K562 (cell line): Measurements from ENCODE around the gene DAPK2. TPM values are rescaled to one million over a fixed set of nuclear protein-coding genes. Genes with fewer than 3 reads are reported as not detected.

ENCODE experiments used
- ATAC-seq: fragments of 200-7000 bp; cut with Tn5 transposase; 3 replicates; pipeline ENCODE4 v1.9.1; 2020; ENCODE audit warnings: moderate library complexity
- BruUV-seq: library from RNA; stranded (reverse); fragments of 400-500 nt; replicated peaks from 2 replicates; lab custom pipeline; 2021; lab: Mats Ljungman, UMichigan
- CTCF ChIA-PET: fragments of 300-600 bp; formaldehyde crosslinking; extraction: SDS; loops from one replicate; lab custom pipeline; 2021; ENCODE audit warnings: low intra/inter-chr PET ratio; lab: Yijun Ruan, JAX
- POLR2A ChIA-PET: fragments of 300-600, 350-650 bp; sonication (Branson Sonifier 250); formaldehyde crosslinking; extraction: SDS; loops from one replicate; lab custom pipeline; 2021; ENCODE audit warnings: antibody characterized with exemption, inconsistent platforms; lab: Yijun Ruan, JAX
- DNase-seq, 4 experiments: peaks; one replicate each; pipeline versions ENCODE4 v3.0.0 to v3.0.0-alpha.2; 2011 to 2018; ENCODE audit warnings: low spot score in 3 of 4, mixed read lengths in 3 of 4; ENCODE audit errors: extremely low read depth in 1 of 4
- FAIRE-seq: peaks from 2 replicates; lab custom pipeline; 2011; peaks lifted over from hg19 to GRCh38; lab: Jason Lieb, UNC
- H2AFZ ChIP-seq: 2 replicates; pipeline ENCODE4 v1.6.0; 2011; ENCODE audit warnings: low read depth, low read length, control low read depth, inconsistent platforms
- H3K27ac ChIP-seq: fragments of 200-600 bp; 3 replicates; pipeline ENCODE4 v1.8.0; 2011; ENCODE audit warnings: low read depth, mild to moderate bottlenecking, control low read depth, inconsistent platforms, low read length, moderate library complexity, mixed read lengths; ENCODE audit errors: extremely low read depth
- H3K27me3 ChIP-seq, 2 experiments: fragments of 300-600 bp in 1 of 2; 2 replicates in 1 of 2; 3 replicates in 1 of 2; pipeline versions ENCODE4 v1.6.0 to v1.8.0; 2011; ENCODE audit warnings: inconsistent platforms in 2 of 2, low read length in 2 of 2, mild to moderate bottlenecking in 1 of 2, mixed read lengths in 1 of 2, moderate library complexity in 1 of 2; ENCODE audit not compliant: control insufficient read depth in 2 of 2, insufficient read depth in 2 of 2
- H3K36me3 ChIP-seq: fragments of 300-600 bp; 3 replicates; pipeline ENCODE4 v1.8.0; 2011; ENCODE audit warnings: mild to moderate bottlenecking, low read length, inconsistent platforms; ENCODE audit not compliant: control insufficient read depth, insufficient read depth
- H3K4me1 ChIP-seq, 2 experiments: fragments of 200-600 bp in 1 of 2; replicated peaks in 1 of 2; 2 replicates in 1 of 2; 3 replicates in 1 of 2; pipeline versions ENCODE4 v1.5.1 to v1.8.0; 2011; ENCODE audit warnings: inconsistent platforms in 2 of 2, low read length in 2 of 2, mild to moderate bottlenecking in 1 of 2, mixed read lengths in 1 of 2, moderate library complexity in 1 of 2; ENCODE audit not compliant: control insufficient read depth in 2 of 2, insufficient read depth in 2 of 2
- H3K4me2 ChIP-seq: 2 replicates; pipeline ENCODE4 v1.6.1; 2011; ENCODE audit warnings: low read length, control low read depth, inconsistent platforms, mixed read lengths; ENCODE audit not compliant: insufficient read depth
- H3K4me3 ChIP-seq: fragments of 200-600 bp; sonication (generic), shearing (Covaris generic); 2 replicates; pipeline ENCODE4 v1.5.1; 2016; ENCODE audit warnings: control low read depth, inconsistent platforms
- H3K79me2 ChIP-seq: fragments of 200-600 bp; 3 replicates; pipeline ENCODE4 v1.8.0; 2011; ENCODE audit warnings: low read length, inconsistent platforms; ENCODE audit not compliant: control insufficient read depth, insufficient read depth
- H3K9ac ChIP-seq, 2 experiments: 2 replicates each; pipeline versions ENCODE4 v1.6.0 to v1.6.1; 2011; ENCODE audit warnings: low read depth in 2 of 2, low read length in 2 of 2, control low read depth in 1 of 2, inconsistent platforms in 1 of 2, mild to moderate bottlenecking in 1 of 2, mixed read lengths in 1 of 2; ENCODE audit not compliant: insufficient read depth in 1 of 2
- H3K9me1 ChIP-seq: one replicate; pipeline ENCODE4 v1.6.0; 2011; ENCODE audit warnings: inconsistent platforms, mild to moderate bottlenecking, low read length, moderate library complexity; ENCODE audit not compliant: control insufficient read depth, insufficient read depth
- H3K9me3 ChIP-seq: replicated peaks from 2 replicates; pipeline ENCODE4 v1.5.1; 2011; ENCODE audit warnings: low read depth, low read length, inconsistent platforms; ENCODE audit not compliant: control insufficient read depth, insufficient read depth
- H4K20me1 ChIP-seq: replicated peaks from 2 replicates; pipeline ENCODE4 v1.6.1; 2011; ENCODE audit warnings: low read length, inconsistent platforms, mixed read lengths; ENCODE audit not compliant: control insufficient read depth, insufficient read depth
- GATA2 ChIP-seq: sonication (generic); formaldehyde crosslinking; IDR thresholded peaks from 2 replicates; pipeline ENCODE4 v1.4.0; 2020; ENCODE audit warnings: mild to moderate bottlenecking, missing genetic modification reagents
- SOX6 ChIP-seq: fragments of 450-650 bp; IDR thresholded peaks from 2 replicates; pipeline ENCODE4 v1.6.1; 2014; ENCODE audit warnings: mild to moderate bottlenecking
- ZKSCAN1 ChIP-seq: fragments of 150-350 bp; IDR thresholded peaks from 2 replicates; pipeline ENCODE4 v1.6.1; 2016; ENCODE audit warnings: low read depth, low read length
- ZSCAN32 ChIP-seq: fragments of 450-650 bp; formaldehyde crosslinking; IDR thresholded peaks from 2 replicates; pipeline ENCODE4 v1.4.0; 2020; ENCODE audit warnings: mild to moderate bottlenecking, moderate library complexity
- WGBS: fragments of 100-300 bp; shearing (Covaris generic); methylation state at CpG from one replicate; pipeline ENCODE4 v1.1.6; 2016; ENCODE audit warnings: low coverage, mixed read lengths; ENCODE audit not compliant: insufficient coverage; ENCODE audit errors: missing lambda C conversion rate; 5-methylcytosine and 5-hydroxymethylcytosine counted together
- in situ Hi-C: fragments of 300-500 bp; cut with MboI; formaldehyde crosslinking; loops from 4 replicates; pipeline ENCODE4 v1.15.0; 2018; ENCODE audit warnings: inconsistent platforms, mixed read lengths
- intact Hi-C: fragments of 100-400 bp; cut with micrococcal nuclease; formaldehyde crosslinking; loops from 2 replicates; pipeline ENCODE4 v1.14.2; 2022
- polyA plus RNA-seq, 8 experiments: library from polyadenylated mRNA; depleted of rRNA in 4 of 8; stranded (reverse) in 5 of 8; unstranded in 3 of 8; fragments of >200 nt; fragmentation: Nextera tagmentation in 2 of 8; fragmentation: Illumina TruSeq in 1 of 8; extraction: Ambion mirVana in 2 of 8; extraction: Trizol in 1 of 8; gene quantifications; 2 replicates each; pipeline versions ENCODE4 v1.2.1 to v1.2.3, GENCODE V29; 2011 to 2014; ENCODE audit warnings: inconsistent platforms in 1 of 8, missing spikeins in 1 of 8
- total RNA-seq, 7 experiments: library from RNA; depleted of rRNA in 6 of 7; stranded (reverse); fragments of >200 nt in 6 of 7; fragmentation: Illumina TruSeq in 2 of 7; extraction: Trizol in 2 of 7; gene quantifications; 2 replicates each; pipeline versions ENCODE4 v1.2.1 to v1.2.3, GENCODE V29; 2011 to 2021; ENCODE audit warnings: low replicate concordance in 1 of 7
- TF ChIP-seq, protein P1 (sequence below), 3 experiments: fragments of 200-800 bp in 1 of 3; fragments of 250-450 bp in 1 of 3; fragments of 450-650 bp in 1 of 3; sonication (Bioruptor Pico) in 1 of 3; sonication (Bioruptor generic) in 1 of 3; formaldehyde crosslinking in 1 of 3; IDR thresholded peaks; 2 replicates each; pipeline versions ENCODE4 v1.6.1 to v1.8.0; 2016 to 2022; ENCODE audit warnings: mild to moderate bottlenecking in 2 of 3, missing genetic modification characterization in 2 of 3, missing compliant biosample characterization in 1 of 3, moderate library complexity in 1 of 3
- TF ChIP-seq, protein P2 (sequence below): fragments of 250-450 bp; sonication (Bioruptor Pico); IDR thresholded peaks from 2 replicates; pipeline ENCODE4 v1.5.0; 2021
- TF ChIP-seq, protein P3 (sequence below): fragments of 200-800 bp; sonication (Bioruptor generic); IDR thresholded peaks from 2 replicates; pipeline ENCODE4 v1.6.1; 2016; ENCODE audit warnings: missing genetic modification characterization, missing compliant biosample characterization

DAPK2 gene
- total and polyA plus RNA-seq, 9 of the 15 experiments (the other 6 are each of a cell fraction or from before 2014, with no cell fraction given): 0.14 to 5.2 (median 2.2) TPM

- TF ChIP-seq, protein P1, sequence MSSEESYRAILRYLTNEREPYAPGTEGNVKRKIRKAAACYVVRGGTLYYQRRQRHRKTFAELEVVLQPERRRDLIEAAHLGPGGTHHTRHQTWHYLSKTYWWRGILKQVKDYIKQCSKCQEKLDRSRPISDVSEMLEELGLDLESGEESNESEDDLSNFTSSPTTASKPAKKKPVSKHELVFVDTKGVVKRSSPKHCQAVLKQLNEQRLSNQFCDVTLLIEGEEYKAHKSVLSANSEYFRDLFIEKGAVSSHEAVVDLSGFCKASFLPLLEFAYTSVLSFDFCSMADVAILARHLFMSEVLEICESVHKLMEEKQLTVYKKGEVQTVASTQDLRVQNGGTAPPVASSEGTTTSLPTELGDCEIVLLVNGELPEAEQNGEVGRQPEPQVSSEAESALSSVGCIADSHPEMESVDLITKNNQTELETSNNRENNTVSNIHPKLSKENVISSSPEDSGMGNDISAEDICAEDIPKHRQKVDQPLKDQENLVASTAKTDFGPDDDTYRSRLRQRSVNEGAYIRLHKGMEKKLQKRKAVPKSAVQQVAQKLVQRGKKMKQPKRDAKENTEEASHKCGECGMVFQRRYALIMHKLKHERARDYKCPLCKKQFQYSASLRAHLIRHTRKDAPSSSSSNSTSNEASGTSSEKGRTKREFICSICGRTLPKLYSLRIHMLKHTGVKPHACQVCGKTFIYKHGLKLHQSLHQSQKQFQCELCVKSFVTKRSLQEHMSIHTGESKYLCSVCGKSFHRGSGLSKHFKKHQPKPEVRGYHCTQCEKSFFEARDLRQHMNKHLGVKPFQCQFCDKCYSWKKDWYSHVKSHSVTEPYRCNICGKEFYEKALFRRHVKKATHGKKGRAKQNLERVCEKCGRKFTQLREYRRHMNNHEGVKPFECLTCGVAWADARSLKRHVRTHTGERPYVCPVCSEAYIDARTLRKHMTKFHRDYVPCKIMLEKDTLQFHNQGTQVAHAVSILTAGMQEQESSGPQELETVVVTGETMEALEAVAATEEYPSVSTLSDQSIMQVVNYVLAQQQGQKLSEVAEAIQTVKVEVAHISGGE (CRISPR knock-in tag; IDR thresholded peaks at IDR 0.05): peak in 1 of 3 experiments; percentile 53; a peak in 1 of 6 replicates
- no peak for TF ChIP-seq GATA2
- TF ChIP-seq ZSCAN32 (CRISPR knock-in tag): no peak
Measured at GRCh38 chr15:63899193-63899592, 147.1 kb downstream of the DAPK2 start (continued).

GRCh38 chr15:63896336-63897115 is 149.8 kb downstream of the DAPK2 start:
- ChIA-PET CTCF (no interaction called here), POLR2A (interaction anchor here (0.8 to 2.1 kb wide), 4 partner anchors 8 to 103 kb away, joined by 3 to 8 read pairs (median 4); no protein-coding TSS in a partner anchor)
- 7% methylated on average over 15 of the region's 15 CpGs for WGBS
- H3K27me3 ChIP-seq: no peaks in the 10 kb centered on the region
- peak overlapping the region; percentile 93 for H3K4me2 ChIP-seq
- no peaks in the 10 kb centered on the region for H3K36me3 ChIP-seq
- H3K4me3 ChIP-seq: no peak overlapping the region
- peaks cover 68 to 76% of the 10 kb centered on the region in 2 experiments for H3K4me1 ChIP-seq
- no TSS peak for BruUV-seq
- H3K9ac ChIP-seq: peak overlapping the region; percentile 77 to 78; a peak in 3 of 4 replicates
- H3K27ac ChIP-seq: peak overlapping the region; percentile 94
- in situ Hi-C loops (no loop called here), intact Hi-C loops (loop anchor here (5.0 kb wide), 1 partner anchor 51 kb away; no protein-coding TSS in a partner anchor)
- DNase-seq (peak; percentile 85 to 98 (median 89)), ATAC-seq (peak; percentile 75), FAIRE-seq (peak; percentile 100)
- no peaks in the 10 kb centered on the region for H3K9me3 ChIP-seq
- no peaks in the 10 kb centered on the region; the same call in 1 of the 2 replicates for H4K20me1 ChIP-seq
- H2AFZ ChIP-seq: peak overlapping the region; percentile 81
- no peaks in the 10 kb centered on the region for H3K9me1 ChIP-seq
- H3K79me2 ChIP-seq: peaks cover 27% of the 10 kb centered on the region
- TF ChIP-seq SOX6 (peak; percentile 71), ZKSCAN1 (peak; percentile 59; the same call in 1 of the 2 replicates)
- TF ChIP-seq, protein P2, sequence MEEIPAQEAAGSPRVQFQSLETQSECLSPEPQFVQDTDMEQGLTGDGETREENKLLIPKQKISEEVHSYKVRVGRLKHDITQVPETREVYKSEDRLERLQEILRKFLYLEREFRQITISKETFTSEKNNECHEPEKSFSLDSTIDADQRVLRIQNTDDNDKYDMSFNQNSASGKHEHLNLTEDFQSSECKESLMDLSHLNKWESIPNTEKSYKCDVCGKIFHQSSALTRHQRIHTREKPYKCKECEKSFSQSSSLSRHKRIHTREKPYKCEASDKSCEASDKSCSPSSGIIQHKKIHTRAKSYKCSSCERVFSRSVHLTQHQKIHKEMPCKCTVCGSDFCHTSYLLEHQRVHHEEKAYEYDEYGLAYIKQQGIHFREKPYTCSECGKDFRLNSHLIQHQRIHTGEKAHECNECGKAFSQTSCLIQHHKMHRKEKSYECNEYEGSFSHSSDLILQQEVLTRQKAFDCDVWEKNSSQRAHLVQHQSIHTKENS (CRISPR knock-in tag): no peak
- TF ChIP-seq, protein P3, sequence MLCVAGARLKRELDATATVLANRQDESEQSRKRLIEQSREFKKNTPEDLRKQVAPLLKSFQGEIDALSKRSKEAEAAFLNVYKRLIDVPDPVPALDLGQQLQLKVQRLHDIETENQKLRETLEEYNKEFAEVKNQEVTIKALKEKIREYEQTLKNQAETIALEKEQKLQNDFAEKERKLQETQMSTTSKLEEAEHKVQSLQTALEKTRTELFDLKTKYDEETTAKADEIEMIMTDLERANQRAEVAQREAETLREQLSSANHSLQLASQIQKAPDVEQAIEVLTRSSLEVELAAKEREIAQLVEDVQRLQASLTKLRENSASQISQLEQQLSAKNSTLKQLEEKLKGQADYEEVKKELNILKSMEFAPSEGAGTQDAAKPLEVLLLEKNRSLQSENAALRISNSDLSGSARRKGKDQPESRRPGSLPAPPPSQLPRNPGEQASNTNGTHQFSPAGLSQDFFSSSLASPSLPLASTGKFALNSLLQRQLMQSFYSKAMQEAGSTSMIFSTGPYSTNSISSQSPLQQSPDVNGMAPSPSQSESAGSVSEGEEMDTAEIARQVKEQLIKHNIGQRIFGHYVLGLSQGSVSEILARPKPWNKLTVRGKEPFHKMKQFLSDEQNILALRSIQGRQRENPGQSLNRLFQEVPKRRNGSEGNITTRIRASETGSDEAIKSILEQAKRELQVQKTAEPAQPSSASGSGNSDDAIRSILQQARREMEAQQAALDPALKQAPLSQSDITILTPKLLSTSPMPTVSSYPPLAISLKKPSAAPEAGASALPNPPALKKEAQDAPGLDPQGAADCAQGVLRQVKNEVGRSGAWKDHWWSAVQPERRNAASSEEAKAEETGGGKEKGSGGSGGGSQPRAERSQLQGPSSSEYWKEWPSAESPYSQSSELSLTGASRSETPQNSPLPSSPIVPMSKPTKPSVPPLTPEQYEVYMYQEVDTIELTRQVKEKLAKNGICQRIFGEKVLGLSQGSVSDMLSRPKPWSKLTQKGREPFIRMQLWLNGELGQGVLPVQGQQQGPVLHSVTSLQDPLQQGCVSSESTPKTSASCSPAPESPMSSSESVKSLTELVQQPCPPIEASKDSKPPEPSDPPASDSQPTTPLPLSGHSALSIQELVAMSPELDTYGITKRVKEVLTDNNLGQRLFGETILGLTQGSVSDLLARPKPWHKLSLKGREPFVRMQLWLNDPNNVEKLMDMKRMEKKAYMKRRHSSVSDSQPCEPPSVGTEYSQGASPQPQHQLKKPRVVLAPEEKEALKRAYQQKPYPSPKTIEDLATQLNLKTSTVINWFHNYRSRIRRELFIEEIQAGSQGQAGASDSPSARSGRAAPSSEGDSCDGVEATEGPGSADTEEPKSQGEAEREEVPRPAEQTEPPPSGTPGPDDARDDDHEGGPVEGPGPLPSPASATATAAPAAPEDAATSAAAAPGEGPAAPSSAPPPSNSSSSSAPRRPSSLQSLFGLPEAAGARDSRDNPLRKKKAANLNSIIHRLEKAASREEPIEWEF: no peak
